ENCODE data around the gene KIF26B.

The KIF26B gene

GRCh38 chr1:245530937-245531336 is 376.2 kb downstream of the KIF26B start:
- DNase-seq, result no peak

- DNase-seq, result no peak
These were observed 383.2 kb downstream of the KIF26B start for GRCh38 chr1:245537992-245538391.

- DNase-seq, result no peak
These were observed 383.9 kb downstream of the KIF26B start for GRCh38 chr1:245538671-245539070.

GRCh38 chr1:245541369-245541768 is 386.6 kb downstream of the KIF26B start:
- no peak for DNase-seq

- no peak for DNase-seq
These were observed 387.6 kb downstream of the KIF26B start for GRCh38 chr1:245542365-245542764.

GRCh38 chr1:245544236-245544635 is 389.5 kb downstream of the KIF26B start:
- no peak for DNase-seq

GRCh38 chr1:245546875-245547274 is 392.1 kb downstream of the KIF26B start:
- no peak for DNase-seq

GRCh38 chr1:245549996-245550719 is 395.4 kb downstream of the KIF26B start:
- no peak for DNase-seq

GRCh38 chr1:245550720-245551043 is 395.9 kb downstream of the KIF26B start:
- no peak for DNase-seq

GRCh38 chr1:245551536-245551935 is 396.8 kb downstream of the KIF26B start:
- DNase-seq, result no peak

- DNase-seq, result no peak
These were observed 397.5 kb downstream of the KIF26B start for GRCh38 chr1:245552331-245552730.

GRCh38 chr1:245556057-245556456 is 401.3 kb downstream of the KIF26B start:
- no peak for DNase-seq

- DNase-seq, result no peak
These were observed 403.3 kb downstream of the KIF26B start for GRCh38 chr1:245558069-245558468.

- DNase-seq, result no peak
These were observed 405.6 kb downstream of the KIF26B start for GRCh38 chr1:245560316-245560859.

GRCh38 chr1:245561665-245562234 is 407.0 kb downstream of the KIF26B start:
- DNase-seq, result no peak

- no peak for DNase-seq
These were observed 411.3 kb downstream of the KIF26B start for GRCh38 chr1:245566134-245566533.

- DNase-seq, result no peak
These were observed 412.2 kb downstream of the KIF26B start for GRCh38 chr1:245566952-245567351.

GRCh38 chr1:245571815-245572294 is 417.1 kb downstream of the KIF26B start:
- no peak for DNase-seq

GRCh38 chr1:245572709-245573108 is 417.9 kb downstream of the KIF26B start:
- DNase-seq, result no peak

GRCh38 chr1:245575710-245576109 is 420.9 kb downstream of the KIF26B start:
- no peak for DNase-seq

GRCh38 chr1:245576323-245576722 is 421.5 kb downstream of the KIF26B start:
- DNase-seq, result no peak

- DNase-seq, result no peak
These were observed 422.7 kb downstream of the KIF26B start for GRCh38 chr1:245577191-245578157.

GRCh38 chr1:245578308-245578707 is 423.5 kb downstream of the KIF26B start:
- no peak for DNase-seq

Data from activated CD8-positive, alpha-beta memory T cell treated with anti-CD3 and anti-CD28 coated beads, Interleukin-2, amount 50 U/mL, for 4 hours (primary cell).